ENCODE results near the gene FSCN2. TPM values are rescaled to one million over a fixed set of nuclear protein-coding genes. Genes with fewer than 3 reads are reported as not detected.
A peak's percentile ranks its signal among the peaks of the same experiment; 100 is the strongest.
"Not testable (repeated sequence)": the region's sequence is repeated elsewhere in the genome, so short reads cannot be mapped to it uniquely, and the experiment has no call there.

Gene FSCN2
- total RNA-seq, 1 donor from 2014 or later = 1.5 TPM

DNA sequence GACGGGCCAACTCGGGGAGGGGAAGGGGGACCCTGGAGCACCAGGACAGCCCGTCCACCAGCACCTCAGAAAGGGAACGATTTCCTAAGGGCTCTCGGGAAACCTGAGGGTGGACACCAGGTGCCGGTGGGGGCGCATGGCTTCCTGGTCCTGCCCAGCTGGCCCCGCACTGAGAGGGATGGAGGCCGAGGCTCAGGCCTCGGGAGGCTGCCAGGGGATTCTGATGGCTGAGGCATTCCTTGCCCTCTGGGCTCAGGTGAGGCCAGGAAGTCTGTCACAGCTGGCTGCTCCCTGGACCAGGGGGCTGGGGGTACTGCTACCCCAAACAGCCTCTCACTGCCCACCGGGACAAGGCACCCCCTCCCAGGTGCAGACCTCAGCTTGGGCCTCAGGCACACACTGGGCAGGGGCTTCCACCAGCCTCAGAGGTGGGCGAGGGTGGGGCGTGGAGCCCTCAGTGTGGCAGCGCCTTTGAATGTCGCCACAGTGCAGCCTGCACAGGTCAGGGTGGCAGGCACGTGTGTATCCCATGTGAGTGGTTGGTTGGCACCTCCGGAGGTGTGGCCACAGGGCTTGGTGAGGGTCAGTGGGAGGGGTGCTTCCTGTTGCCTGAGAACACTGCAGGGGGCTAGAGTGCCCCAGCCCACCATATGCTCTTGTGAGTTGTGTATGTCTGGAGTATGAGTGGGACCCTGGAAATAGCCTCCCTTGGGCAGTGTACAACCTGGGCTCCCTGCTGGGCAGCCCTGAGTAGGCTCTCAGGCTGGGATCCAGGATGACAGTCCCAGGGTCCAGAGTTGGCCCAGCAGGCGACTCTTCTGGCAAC is 3.9 kb upstream of the FSCN2 start:
- no peak for DNase-seq (ENCODE audit: low read depth)

DNA sequence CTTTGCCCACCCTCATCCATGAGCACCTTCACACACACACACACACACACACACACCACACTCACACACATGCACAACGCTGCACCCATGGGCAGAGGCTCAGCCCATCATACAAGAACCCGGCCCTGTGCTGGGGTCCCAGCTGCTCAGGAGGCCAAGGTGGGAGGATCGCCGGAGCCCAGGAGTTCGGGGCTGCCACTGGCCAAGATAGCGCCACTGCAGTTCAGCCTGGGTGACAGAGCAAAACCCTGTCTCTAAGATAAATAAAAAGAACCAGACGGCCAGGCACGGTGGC is 3.4 kb upstream of the FSCN2 start:
- DNase-seq (ENCODE audit: low read depth) = no peak

- no peak for DNase-seq (ENCODE audit: low read depth)
These were observed 1.3 kb upstream of the FSCN2 start for GRCh38 chr17:81526662-81527571.

DNA sequence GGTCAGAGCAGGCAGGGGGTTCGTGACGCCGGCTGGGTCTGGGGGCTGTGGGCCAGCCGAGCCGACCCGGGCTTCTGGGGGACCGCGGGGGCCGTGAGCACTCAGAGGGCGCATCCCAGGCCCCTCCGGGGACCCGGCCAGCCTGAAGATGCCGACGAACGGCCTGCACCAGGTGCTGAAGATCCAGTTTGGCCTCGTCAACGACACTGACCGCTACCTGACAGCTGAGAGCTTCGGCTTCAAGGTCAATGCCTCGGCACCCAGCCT is 140 bp downstream of the FSCN2 start:
- DNase-seq (ENCODE audit: low read depth) = no peak

GRCh38 chr17:81528651-81529436 is 667 bp downstream of the FSCN2 start:
- DNase-seq (ENCODE audit: low read depth) = no peak

GRCh38 chr17:81529437-81529803 is 1.2 kb downstream of the FSCN2 start:
- no peak for DNase-seq (ENCODE audit: low read depth)

- DNase-seq (ENCODE audit: low read depth) = not testable (repeated sequence)
These were observed 2.8 kb downstream of the FSCN2 start for GRCh38 chr17:81531013-81531412.

GRCh38 chr17:81531998-81532404 is 3.8 kb downstream of the FSCN2 start:
- not testable (repeated sequence) for DNase-seq (ENCODE audit: low read depth)

DNA sequence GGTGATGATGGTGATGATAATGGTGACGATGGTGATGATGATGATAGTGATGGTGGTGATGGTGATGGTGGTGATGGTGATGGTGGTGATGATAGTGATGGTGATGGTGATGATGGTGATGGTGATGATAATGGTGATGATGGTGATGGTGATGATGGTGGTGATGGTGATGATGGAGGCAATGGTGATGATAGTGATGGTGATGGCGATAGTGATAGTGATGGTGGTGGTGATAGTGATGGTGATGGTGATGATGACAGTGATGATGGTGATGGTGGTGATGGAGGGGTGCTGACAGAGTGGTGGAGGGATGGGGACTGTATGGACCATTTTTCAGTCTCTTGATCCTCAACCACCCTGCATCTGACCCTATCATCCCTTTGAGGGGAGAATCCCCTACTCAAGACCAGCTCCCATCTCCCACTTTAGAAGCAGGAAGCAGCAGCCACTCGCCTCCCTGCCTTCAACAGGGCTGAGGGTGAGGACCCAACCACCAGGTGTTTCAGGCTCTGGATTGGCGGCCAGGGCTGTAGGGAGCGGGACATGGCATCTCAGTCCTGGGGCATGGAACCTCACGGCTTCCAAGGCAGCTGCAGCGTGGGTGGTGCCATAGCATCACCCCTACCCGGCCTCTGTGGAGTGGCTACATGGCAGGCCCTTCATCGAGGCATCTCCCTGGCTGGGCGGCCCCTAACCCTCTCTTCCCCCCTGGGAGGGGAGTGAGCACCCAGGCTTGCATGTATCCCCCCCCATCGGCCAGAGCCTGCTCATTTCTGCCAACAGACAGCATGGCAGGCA is 4.5 kb downstream of the FSCN2 start:
- DNase-seq (ENCODE audit: low read depth) = no peak

- DNase-seq (ENCODE audit: low read depth) = no peak
These were observed 5.4 kb downstream of the FSCN2 start for GRCh38 chr17:81533339-81534141.

DNA sequence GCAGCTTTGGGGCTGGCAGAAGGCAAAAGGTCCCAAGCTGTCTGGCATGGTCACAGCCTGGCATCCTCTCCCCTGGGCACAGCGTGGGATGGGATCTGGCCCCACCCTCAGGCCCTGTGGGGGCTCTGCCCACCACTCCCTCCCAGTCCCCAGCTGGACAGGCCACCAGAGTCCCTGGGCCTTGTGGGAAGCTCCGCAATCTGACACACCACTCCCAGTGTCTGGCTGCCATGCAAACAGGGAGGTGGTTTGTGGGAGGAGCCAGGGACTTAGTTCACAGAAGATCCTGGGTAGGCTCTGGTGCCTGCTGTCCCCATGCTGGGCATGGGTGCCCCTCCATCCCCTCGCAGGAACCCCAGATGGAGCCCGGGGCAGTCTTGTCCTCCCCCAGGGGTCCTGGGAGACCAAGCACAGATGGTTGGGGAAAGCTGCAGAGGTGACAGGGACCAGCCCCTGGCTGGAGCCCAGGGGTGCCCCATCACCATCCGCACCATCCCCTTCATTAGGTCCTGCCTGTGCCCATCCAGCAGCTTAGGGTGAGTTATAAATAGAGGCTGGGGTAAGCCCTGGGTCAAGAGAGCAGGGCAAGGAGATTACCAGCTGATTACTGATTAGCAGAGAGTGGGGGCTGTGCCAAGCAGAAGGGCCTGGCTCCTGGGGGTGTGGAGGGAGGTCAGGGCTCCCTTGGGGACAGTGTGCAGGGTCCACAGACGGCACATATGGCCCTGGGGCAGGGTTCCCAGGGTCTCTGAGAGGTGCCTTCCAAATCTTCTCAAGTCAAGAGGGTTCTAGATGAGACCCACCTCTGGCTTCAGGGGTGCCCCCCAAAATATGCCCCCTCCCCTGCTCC is 6.2 kb downstream of the FSCN2 start:
- DNase-seq (ENCODE audit: low read depth) = peak; percentile 81

DNA sequence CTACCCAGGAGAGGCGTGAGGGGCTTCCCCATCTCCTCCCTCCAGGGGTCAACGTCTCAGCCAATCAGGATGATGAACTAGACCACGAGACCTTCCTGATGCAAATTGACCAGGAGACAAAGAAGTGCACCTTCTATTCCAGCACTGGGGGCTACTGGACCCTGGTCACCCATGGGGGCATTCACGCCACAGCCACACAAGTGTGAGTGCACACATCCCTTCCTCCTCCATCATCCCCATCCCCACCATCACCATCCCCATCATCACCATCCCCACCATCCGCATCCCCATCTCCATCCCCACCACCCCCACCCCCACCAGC is 6.8 kb downstream of the FSCN2 start:
- DNase-seq (ENCODE audit: low read depth) = no peak

DNA sequence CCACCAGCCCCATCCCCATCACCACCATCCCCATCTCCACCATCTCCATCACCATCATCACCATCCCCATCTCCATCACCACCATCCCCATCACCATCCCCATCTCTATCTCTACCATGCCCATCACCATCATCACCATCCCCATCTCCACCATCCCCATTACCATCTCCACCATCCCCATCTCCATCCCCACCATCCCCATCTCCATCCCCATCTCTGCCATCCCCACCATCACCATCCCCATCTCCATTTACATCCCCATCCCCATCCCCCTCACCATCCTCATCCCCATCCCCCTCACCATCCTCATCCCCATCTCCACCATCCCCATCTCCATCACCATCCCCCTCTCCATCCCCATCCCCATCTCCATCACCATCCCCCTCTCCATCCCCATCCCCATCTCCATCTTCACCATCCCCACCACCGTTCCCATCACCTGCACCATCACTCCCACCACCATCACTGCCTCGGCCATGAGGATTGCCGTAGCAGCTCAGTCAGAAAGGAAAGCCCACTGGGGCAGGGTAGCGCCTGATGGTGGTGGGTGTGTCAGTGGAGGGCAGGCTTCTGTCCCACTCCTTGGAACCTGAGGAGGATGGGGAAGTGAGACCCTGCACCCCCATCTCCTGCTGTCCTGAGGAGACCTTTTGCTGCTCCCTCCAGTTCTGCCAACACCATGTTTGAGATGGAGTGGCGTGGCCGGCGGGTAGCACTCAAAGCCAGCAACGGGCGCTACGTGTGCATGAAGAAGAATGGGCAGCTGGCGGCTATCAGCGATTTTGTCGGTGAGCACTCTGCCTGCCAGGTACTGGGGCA is 7.5 kb downstream of the FSCN2 start:
- no peak for DNase-seq (ENCODE audit: low read depth)

GRCh38 chr17:81536299-81537290 is 8.4 kb downstream of the FSCN2 start:
- no peak for DNase-seq (ENCODE audit: low read depth)

DNA sequence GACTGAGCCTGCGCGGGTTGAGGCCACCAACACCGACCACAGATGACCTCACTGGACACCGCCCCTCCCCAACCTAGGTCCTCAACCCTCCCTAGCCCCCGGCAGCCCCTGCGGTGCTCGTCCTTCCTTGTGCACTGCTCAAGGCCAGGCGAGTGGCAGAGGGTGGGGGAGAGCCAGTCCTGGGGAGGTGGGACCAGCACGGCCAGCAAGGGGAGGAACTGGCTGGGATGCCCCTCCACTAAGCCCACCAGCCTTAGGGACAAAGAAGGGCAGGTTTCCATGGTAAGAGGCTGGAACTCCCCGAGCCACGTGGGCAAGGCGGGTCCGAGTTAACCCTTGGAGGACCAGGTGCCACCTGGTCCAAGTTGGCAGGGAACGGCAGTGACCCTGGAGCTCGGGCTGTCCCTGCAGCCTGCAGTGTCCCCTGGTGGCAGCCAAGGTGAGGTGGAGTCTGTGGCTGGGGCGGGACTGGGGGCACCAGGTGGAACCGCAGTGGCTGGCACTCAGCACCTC is 9.2 kb downstream of the FSCN2 start:
- peak; percentile 64 for DNase-seq (ENCODE audit: low read depth)

GRCh38 chr17:81537856-81538555 is 9.8 kb downstream of the FSCN2 start:
- peak; percentile 92 for DNase-seq (ENCODE audit: low read depth)

Measured in myocyte (in vitro differentiated cells).